Activated T-cell treated with anti-CD3 and anti-CD28 coated beads, Interleukin-2, amount 50 U/mL, for 48 hours (primary cell): ENCODE results near the gene RFX4.

Source experiments
- DNase-seq, 2 experiments: peaks; one replicate each; pipeline ENCODE4 v3.0.0-alpha.2; 2020

RFX4 gene

GRCh38 chr12:106767954-106768822, 185.4 kb downstream of the RFX4 start:
- DNase-seq = no peak

- DNase-seq = no peak
Observed at GRCh38 chr12:106769078-106769477, 186.3 kb downstream of the RFX4 start.

- no peak for DNase-seq
Observed at GRCh38 chr12:106769546-106769945, 186.7 kb downstream of the RFX4 start.

GRCh38 chr12:106771425-106771824, 188.6 kb downstream of the RFX4 start:
- DNase-seq = no peak

GRCh38 chr12:106773286-106774004, 190.6 kb downstream of the RFX4 start:
- no peak for DNase-seq

DNA sequence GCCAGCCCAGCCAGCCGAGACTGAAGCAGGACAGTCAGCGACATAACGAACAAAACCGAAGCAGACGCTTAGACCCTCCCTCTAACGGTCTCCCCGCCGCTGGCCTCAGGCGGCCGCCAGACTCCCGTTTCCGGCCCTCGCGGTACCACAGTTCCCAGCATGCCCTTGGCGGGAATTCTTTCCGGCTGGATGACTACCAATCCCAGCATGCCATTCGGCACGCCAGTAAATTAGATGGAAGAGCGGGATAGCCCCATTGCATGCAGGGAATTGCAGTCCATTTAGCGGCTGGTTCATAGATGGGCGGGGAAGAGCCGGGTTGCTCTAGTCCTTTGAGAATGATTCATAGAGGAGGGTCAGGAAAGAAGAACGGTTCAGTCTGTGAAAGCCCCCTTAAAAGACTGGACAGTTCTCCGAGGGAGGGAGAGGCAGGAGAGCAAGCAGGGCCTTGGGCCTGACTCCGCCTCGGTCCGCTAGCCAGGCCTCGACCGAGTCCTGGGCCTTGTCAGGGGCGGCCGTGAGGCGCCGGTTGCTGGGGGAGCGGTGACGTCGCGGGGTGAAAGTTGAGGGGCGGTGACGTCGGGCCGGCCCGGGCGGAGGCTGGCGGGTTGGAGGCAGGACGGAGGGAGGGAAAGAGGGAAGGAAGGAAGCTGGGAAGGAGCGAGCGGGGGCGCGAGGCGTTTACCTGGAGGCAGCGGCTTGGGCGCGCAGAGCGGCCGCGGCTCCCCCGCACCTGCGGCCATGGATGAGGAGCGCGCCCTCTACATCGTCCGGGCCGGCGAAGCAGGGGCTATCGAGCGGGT, 191.4 kb downstream of the RFX4 start, which contains the start of gene RIC8B:
RIC8B (plus strand) TSS at position 678 of the 803 bp plus-strand sequence; CDS start at position 742, 64 bp downstream.
- peak; percentile 87 to 90 for DNase-seq

- DNase-seq = peak in 1 of 2 experiments; percentile 47
Observed at GRCh38 chr12:106774808-106775524, 192.2 kb downstream of the RFX4 start.

- DNase-seq = no peak
Observed at GRCh38 chr12:106776897-106777296, 194.1 kb downstream of the RFX4 start.

- DNase-seq = no peak
Observed at GRCh38 chr12:106780010-106780631, 197.3 kb downstream of the RFX4 start.

- DNase-seq = no peak
Observed at GRCh38 chr12:106782619-106783018, 199.8 kb downstream of the RFX4 start.

DNA sequence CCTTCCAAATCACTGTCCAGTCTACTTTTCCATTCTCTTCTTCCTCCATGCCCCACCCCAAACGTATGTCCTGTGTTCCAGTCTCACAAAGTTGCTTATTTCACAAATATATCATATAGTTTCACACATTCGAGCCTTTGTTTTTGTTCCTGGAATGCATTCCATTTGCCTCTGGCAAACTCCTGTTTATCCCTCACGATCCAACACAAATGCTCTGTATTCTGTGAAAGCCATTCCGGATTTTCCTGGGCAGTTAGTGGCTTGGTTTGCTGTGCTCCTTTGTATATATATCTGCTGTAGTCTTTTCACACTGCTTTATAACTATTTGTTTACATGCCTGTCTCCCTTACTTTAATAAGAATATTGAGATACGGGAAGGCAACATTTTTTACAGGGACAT, 200.7 kb downstream of the RFX4 start:
- DNase-seq = no peak

- no peak for DNase-seq
Observed at GRCh38 chr12:106790020-106790419, 207.2 kb downstream of the RFX4 start.

DNA sequence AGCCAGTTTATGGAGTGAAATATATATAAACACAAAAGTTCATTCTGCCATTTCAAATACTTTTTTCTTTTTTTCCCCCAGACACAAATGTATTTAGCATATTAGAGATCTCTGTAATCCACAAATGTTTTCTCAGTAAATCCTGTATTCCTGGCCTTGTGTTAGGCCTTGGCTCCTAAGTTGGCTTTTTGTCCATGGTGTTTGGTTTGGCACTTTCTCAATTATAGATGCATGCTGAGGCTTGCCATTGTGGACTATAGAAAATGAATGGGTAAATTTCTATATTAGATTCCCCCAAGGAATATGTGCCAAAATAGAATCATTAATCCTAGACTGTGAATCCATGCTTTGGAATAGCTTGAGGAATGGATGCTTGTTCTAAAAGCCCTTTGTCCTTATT, 208.7 kb downstream of the RFX4 start:
- DNase-seq = no peak

- no peak for DNase-seq
Observed at GRCh38 chr12:106794369-106794768, 211.6 kb downstream of the RFX4 start.

GRCh38 chr12:106801167-106801708, 218.4 kb downstream of the RFX4 start:
- DNase-seq = no peak

DNA sequence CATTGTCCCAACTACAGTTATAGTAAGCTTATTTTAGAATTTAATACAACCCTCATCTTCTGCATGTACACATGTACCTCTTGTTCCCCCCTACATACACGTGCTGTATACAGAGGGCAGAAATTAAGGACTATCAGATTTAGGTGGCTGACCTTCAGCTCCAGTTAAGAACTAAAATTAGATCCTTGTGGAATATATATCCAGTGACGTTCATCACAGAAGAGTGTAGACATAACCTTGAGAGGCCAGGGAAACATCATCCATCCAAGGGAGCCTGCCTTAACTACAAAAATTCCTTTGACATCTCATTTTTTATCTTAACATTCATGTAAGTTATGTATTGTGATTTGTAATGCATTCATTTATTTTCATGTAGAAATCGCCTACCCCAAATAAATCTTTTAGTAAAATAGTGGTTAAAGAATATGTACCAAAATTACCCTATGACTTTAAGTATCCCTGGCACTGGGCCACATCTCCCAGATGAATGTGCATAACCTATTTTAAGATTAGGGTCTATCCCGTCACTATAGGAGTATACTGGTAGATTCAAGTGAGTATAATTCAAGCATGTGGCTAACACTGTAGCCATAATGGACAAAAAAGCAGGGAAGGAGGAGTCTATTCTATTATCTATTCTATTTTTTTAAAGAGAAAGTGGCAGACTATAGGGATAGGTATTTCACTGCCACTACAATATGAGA, 219.2 kb downstream of the RFX4 start:
- no peak for DNase-seq

DNA sequence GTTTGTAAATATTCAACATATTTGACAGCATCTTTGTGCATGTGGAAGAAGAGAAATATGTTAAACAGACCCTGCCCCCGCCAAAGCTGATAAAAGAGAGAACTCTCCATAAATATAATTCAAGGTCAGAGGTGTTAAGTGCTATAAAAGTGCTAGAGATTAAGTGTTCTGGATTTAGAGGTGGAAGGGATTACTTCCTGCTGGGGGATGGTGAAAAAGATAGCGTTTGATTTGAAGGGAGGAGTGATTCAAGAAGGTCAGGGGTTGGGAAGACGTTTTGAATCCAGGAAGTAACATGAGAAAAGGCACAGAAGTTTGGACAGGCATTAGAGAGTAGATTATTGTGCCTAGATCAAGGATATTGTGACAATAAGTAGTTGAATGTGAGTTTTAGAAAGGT, 221.9 kb downstream of the RFX4 start:
- DNase-seq = no peak
